Measurements from ENCODE around the gene DUSP22. TPM values are rescaled to one million over a fixed set of nuclear protein-coding genes. Genes with fewer than 3 reads are reported as not detected.

Gene DUSP22
- total RNA-seq, 2 donors from 2014 or later = 45.1 to 54.1 TPM

- no peaks in the 10 kb centered on the region for H3K27me3 ChIP-seq
- no peak for DNase-seq (ENCODE audit: low spot score)
- TF ChIP-seq CTCF (IDR thresholded peaks at IDR 0.05) = no peak
Measured at GRCh38 chr6:382883-383810, 90.9 kb downstream of the DUSP22 start.

GRCh38 chr6:383856-384255 is 91.6 kb downstream of the DUSP22 start:
- no peaks in the 10 kb centered on the region for H3K36me3 ChIP-seq
- no peaks in the 10 kb centered on the region for H3K9me3 ChIP-seq
- H3K4me1 ChIP-seq = no peaks in the 10 kb centered on the region
- no peak for DNase-seq (ENCODE audit: low spot score)
- no peaks in the 10 kb centered on the region for H3K27me3 ChIP-seq
- no peak for TF ChIP-seq CTCF (IDR thresholded peaks at IDR 0.05)
- no peak overlapping the region for H3K4me3 ChIP-seq
- H3K27ac ChIP-seq = no peak overlapping the region

More at GRCh38 chr6:382883-383810, 90.9 kb downstream of the DUSP22 start:
- no peak overlapping the region for H3K27ac ChIP-seq
- H3K9me3 ChIP-seq = no peaks in the 10 kb centered on the region
- H3K4me1 ChIP-seq = no peaks in the 10 kb centered on the region
- no peak overlapping the region for H3K4me3 ChIP-seq
- no peaks in the 10 kb centered on the region for H3K36me3 ChIP-seq

- no peak for TF ChIP-seq CTCF (IDR thresholded peaks at IDR 0.05)
- H3K36me3 ChIP-seq = no peaks in the 10 kb centered on the region
- H3K27ac ChIP-seq = no peak overlapping the region
- no peak for DNase-seq (ENCODE audit: low spot score)
- H3K4me1 ChIP-seq = no peaks in the 10 kb centered on the region
- H3K27me3 ChIP-seq = no peaks in the 10 kb centered on the region
- no peak overlapping the region for H3K4me3 ChIP-seq
- no peaks in the 10 kb centered on the region for H3K9me3 ChIP-seq
Measured at GRCh38 chr6:384898-385297, 92.6 kb downstream of the DUSP22 start.

GRCh38 chr6:385614-386013 is 93.3 kb downstream of the DUSP22 start:
- no peak for TF ChIP-seq CTCF (IDR thresholded peaks at IDR 0.05)
- DNase-seq (ENCODE audit: low spot score) = no peak
- Histone ChIP-seq H3K4me3 (no peak overlapping the region), H3K27me3 (no peaks in the 10 kb centered on the region), H3K27ac (no peak overlapping the region), H3K4me1 (no peaks in the 10 kb centered on the region), H3K36me3 (no peaks in the 10 kb centered on the region), H3K9me3 (no peaks in the 10 kb centered on the region)

- no peak for DNase-seq (ENCODE audit: low spot score)
- Histone ChIP-seq H3K4me3 (no peak overlapping the region), H3K27ac (no peak overlapping the region), H3K4me1 (peaks cover 0 to 9% of the 10 kb centered on the region in 2 donors), H3K9me3 (no peaks in the 10 kb centered on the region), H3K27me3 (peaks cover 3 to 7% of the 10 kb centered on the region in 2 donors), H3K36me3 (no peaks in the 10 kb centered on the region)
- TF ChIP-seq CTCF (IDR thresholded peaks at IDR 0.05) = no peak
Measured at GRCh38 chr6:386688-387266, 94.5 kb downstream of the DUSP22 start.
